Mucosa of descending colon (tissue), 3 donors: ENCODE measurements around the gene ADAM21. TPM values are rescaled to one million over a fixed set of nuclear protein-coding genes. Genes with fewer than 3 reads are reported as not detected.
"Not testable (repeated sequence)": the region's sequence is repeated elsewhere in the genome, so short reads cannot be mapped to it uniquely, and the experiment has no call there.

Experiments used
- ATAC-seq: fragments of 200-7000 bp; cut with Tn5 transposase; one replicate; pipeline ENCODE4 v1.9.1; 2020; ENCODE audit warnings: mild to moderate bottlenecking, moderate library complexity
- DNase-seq, 3 donors: peaks; one replicate each; pipeline ENCODE4 v3.0.0-alpha.2; 2020
- H3K36me3 ChIP-seq: fragments of 200-600 bp; one replicate; pipeline ENCODE4 v1.8.0; 2021; ENCODE audit warnings: low read depth, mild to moderate bottlenecking
- H3K4me1 ChIP-seq: fragments of 200-600 bp; one replicate; pipeline ENCODE4 v1.8.0; 2021; ENCODE audit warnings: low read depth, mild to moderate bottlenecking
- H3K4me3 ChIP-seq: fragments of 200-600 bp; one replicate; pipeline ENCODE4 v1.8.0; 2021; ENCODE audit warnings: mild to moderate bottlenecking
- H3K9me3 ChIP-seq: fragments of 200-600 bp; one replicate; pipeline ENCODE4 v1.8.0; 2021; ENCODE audit warnings: mild to moderate bottlenecking
- intact Hi-C, 2 donors: fragments of 100-400 bp; cut with DNase I in 1 of 2; cut with micrococcal nuclease in 1 of 2; formaldehyde crosslinking; loops; one replicate each; pipeline versions ENCODE4 v1.11.0 to v1.11.1; 2022; cut with DNase I, micrococcal nuclease
- total RNA-seq, 3 donors: library from RNA; stranded (reverse); fragmentation: NEBNext Ultra II Directional in 2 of 3; extraction: Animal tissue kit (Norgen Biotek cat#: 25700) in 2 of 3; gene quantifications; one replicate each; pipeline versions ENCODE4 v1.2.1 to v1.2.4, GENCODE V29; 2021 to 2023
- TF ChIP-seq, protein P1 (sequence below): fragments of 200-600 bp; IDR thresholded peaks from one replicate; pipeline ENCODE4 v1.8.0; 2022; ENCODE audit warnings: antibody characterized with exemption, mild to moderate bottlenecking
- donor health status: DM: no; HTN: no; CAD: no; lungs with moderate emphysema.
- donor health status: DM: no; HTN: no; CAD: no.
- donor health status: DM: no; HTN: yes; CAD: no.

Gene ADAM21
- total RNA-seq, 3 donors from 2014 or later: 0.10 TPM; not detected in 2

DNA sequence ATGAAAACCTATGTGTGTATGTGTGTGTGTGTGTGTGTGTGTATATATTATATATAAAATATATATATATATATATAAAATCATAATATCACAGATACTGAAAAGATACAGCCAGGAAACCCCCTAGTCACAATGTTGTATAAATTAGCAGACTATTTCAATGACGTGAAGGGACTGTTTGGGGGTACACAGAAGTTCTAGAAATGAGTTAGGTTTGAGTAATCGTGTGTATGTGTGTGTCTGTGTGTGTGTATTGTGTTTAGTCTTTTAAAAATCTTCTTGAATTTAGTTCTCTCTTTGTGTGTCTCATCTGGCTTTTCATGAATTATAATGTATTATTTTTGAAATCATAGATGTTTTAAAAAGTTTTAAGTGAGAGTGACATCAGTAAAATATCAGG lies 21.9 kb downstream of the ADAM21 start:
- peaks cover 9% of the 10 kb centered on the region for H3K9me3 ChIP-seq
- intact Hi-C loops: no loop called here
- no peaks in the 10 kb centered on the region for H3K36me3 ChIP-seq
- DNase-seq (no peak), ATAC-seq (no peak)
- H3K4me1 ChIP-seq: no peaks in the 10 kb centered on the region
- TF ChIP-seq, protein P1, sequence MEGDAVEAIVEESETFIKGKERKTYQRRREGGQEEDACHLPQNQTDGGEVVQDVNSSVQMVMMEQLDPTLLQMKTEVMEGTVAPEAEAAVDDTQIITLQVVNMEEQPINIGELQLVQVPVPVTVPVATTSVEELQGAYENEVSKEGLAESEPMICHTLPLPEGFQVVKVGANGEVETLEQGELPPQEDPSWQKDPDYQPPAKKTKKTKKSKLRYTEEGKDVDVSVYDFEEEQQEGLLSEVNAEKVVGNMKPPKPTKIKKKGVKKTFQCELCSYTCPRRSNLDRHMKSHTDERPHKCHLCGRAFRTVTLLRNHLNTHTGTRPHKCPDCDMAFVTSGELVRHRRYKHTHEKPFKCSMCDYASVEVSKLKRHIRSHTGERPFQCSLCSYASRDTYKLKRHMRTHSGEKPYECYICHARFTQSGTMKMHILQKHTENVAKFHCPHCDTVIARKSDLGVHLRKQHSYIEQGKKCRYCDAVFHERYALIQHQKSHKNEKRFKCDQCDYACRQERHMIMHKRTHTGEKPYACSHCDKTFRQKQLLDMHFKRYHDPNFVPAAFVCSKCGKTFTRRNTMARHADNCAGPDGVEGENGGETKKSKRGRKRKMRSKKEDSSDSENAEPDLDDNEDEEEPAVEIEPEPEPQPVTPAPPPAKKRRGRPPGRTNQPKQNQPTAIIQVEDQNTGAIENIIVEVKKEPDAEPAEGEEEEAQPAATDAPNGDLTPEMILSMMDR: no peak
- no peak overlapping the region for H3K4me3 ChIP-seq

GRCh38 chr14:70475459-70475858 lies 23.5 kb downstream of the ADAM21 start:
- H3K36me3 ChIP-seq, H3K4me3 ChIP-seq, H3K4me1 ChIP-seq, ATAC-seq, H3K9me3 ChIP-seq, intact Hi-C loops, DNase-seq: not testable (repeated sequence)

DNA sequence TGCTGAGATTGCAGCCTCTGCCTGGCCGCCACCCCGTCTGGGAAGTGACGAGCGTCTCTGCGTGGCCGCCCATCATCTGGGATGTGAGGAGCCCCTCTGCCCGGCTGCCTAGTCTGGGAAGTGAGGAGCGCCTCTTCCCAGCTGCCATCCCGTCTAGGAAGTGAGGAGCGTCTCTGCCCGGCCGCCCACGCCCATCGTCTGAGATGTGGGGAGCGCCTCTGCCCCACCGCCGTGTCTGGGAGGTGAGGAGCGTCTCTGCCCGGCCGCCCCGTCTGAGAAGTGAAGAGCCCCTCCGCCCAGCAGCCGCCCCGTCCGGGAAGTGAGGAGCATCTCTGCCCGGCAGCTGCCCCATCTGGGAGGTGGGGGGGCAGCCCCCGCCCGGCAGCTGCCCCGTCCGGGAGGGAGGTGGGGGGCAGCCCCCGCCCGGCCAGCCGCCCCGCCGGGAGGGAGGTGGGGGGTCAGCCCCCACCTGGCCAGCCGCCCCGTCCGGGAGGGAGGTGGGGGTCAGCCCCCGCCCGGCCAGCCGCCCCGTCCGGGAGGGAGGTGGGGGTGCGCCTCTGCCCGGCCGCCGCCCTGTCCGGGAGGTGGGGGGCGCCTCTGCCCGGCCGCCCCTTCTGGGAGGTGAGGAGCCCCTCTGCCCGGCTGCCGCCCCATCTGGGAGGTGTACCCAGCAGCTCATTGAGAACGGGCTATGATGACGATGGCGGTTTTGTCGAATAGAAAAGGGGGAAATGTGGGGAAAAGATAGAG lies 25.6 kb downstream of the ADAM21 start:
- H3K4me3 ChIP-seq, H3K9me3 ChIP-seq, ATAC-seq, H3K4me1 ChIP-seq, intact Hi-C loops, H3K36me3 ChIP-seq, DNase-seq: not testable (repeated sequence)

DNA sequence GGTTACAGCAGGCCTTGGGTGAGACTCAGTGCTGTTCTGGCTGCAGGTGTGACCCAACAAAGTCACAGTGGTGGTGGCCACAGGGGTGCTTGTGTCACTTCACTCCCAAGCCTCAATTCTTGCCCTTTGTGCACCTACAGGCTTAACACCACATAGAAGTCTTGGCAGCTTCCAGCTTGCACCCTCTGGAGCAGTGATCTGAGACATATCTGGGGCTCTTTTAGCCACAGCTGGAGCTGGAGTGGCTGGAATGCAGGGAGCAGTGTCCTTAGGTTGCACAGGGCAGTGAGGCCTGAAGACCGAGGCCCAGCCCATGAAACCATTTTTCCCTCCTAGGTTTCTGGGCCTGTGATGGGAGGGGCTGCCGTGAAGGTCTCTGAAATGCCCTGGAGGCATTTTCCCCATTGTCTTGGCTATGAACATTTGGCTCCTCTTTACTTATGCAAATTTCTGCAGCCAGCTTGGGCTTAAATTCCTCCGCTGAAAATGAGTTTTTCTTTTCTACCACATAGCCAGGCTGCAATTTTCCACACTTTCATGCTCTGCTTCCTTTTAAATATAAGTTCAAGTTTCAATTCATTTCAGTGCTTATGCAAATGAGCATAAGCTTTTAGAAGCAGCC lies 37.7 kb downstream of the ADAM21 start:
- TF ChIP-seq, protein P1: no peak
- Histone ChIP-seq H3K4me3 (no peak overlapping the region), H3K36me3 (no peaks in the 10 kb centered on the region), H3K4me1 (no peaks in the 10 kb centered on the region), H3K9me3 (peaks cover 32% of the 10 kb centered on the region)
- intact Hi-C loops: no loop called here
- ATAC-seq (no peak), DNase-seq (no peak)

- Histone ChIP-seq H3K9me3 (peaks cover 13% of the 10 kb centered on the region), H3K36me3 (no peaks in the 10 kb centered on the region), H3K4me3 (no peak overlapping the region), H3K4me1 (no peaks in the 10 kb centered on the region)
- intact Hi-C loops: no loop called here
- TF ChIP-seq, protein P1: no peak
- ATAC-seq (no peak), DNase-seq (no peak)
Observed at GRCh38 chr14:70498191-70498590, 46.2 kb downstream of the ADAM21 start.

Other genes starting within 250 kb of the ADAM21 start
- 10 to 100 TPM; 17.3 to 44.4 (median 38.1) TPM for gene COX16, start 92.5 kb upstream of the ADAM21 start, total RNA-seq
- 10 to 100 TPM; 53.7 to 57.9 (median 53.9) TPM for gene SYNJ2BP, start 35.1 kb upstream of the ADAM21 start, total RNA-seq
- gene ADAM20, start 82.8 kb downstream of the ADAM21 start, total RNA-seq: 1 to 10 TPM in 1 of 3 donors, under 1 TPM in 2; 0.27 to 1.1 (median 0.72) TPM
- 10 to 100 TPM; 24.4 to 30.9 (median 27.6) TPM for gene MED6, start 148.5 kb downstream of the ADAM21 start, total RNA-seq
- gene TTC9, start 189.7 kb downstream of the ADAM21 start, total RNA-seq: under 1 TPM; 0.20 to 0.63 (median 0.54) TPM